ENCODE results near the gene PHTF2.
A peak's percentile ranks its signal among the peaks of the same experiment; 100 is the strongest.

The PHTF2 gene

DNA sequence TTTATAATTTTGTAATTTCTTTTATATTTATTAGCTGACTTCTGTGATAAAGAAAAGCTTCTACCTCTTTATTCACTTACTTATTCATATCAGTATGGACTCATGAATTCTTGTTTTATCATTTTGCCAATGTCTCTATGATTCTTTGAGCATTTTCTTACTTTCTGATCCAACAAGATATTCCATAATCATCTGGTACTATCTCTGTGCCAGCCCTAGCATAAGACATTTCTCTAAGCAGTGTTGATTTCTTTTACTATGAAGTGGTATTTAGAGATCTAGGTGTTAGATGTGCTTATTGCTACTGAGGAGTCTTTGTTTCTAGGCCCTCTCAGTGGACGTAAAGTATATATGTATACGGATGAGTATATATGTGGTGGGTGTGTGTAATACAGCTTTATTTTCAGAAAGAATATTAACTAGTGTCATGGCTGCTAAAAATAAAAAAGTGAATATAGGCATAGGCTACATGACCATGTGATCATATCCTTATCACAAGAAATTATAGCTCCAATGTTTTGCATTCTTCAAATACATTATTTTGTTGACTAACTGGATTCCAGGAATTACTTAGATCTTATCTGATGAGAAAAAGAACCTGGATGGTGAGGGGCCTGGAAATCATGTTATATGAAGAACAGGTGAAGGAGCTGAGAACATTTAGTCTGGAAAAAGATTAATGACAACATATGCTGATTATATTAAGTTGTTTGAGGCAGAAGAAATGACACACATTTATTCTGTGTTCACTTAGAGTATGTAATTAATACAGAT is 13.1 kb downstream of the PHTF2 start:
- DNase-seq (ENCODE audit: low read depth): no peak
- H3K4me3 ChIP-seq (ENCODE audit: low read length): no peak overlapping the region
- TF ChIP-seq, protein P1, sequence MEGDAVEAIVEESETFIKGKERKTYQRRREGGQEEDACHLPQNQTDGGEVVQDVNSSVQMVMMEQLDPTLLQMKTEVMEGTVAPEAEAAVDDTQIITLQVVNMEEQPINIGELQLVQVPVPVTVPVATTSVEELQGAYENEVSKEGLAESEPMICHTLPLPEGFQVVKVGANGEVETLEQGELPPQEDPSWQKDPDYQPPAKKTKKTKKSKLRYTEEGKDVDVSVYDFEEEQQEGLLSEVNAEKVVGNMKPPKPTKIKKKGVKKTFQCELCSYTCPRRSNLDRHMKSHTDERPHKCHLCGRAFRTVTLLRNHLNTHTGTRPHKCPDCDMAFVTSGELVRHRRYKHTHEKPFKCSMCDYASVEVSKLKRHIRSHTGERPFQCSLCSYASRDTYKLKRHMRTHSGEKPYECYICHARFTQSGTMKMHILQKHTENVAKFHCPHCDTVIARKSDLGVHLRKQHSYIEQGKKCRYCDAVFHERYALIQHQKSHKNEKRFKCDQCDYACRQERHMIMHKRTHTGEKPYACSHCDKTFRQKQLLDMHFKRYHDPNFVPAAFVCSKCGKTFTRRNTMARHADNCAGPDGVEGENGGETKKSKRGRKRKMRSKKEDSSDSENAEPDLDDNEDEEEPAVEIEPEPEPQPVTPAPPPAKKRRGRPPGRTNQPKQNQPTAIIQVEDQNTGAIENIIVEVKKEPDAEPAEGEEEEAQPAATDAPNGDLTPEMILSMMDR (IDR thresholded peaks at IDR 0.05; ENCODE audit: insufficient read depth, low read depth, low read length, missing control alignments): no peak

DNA sequence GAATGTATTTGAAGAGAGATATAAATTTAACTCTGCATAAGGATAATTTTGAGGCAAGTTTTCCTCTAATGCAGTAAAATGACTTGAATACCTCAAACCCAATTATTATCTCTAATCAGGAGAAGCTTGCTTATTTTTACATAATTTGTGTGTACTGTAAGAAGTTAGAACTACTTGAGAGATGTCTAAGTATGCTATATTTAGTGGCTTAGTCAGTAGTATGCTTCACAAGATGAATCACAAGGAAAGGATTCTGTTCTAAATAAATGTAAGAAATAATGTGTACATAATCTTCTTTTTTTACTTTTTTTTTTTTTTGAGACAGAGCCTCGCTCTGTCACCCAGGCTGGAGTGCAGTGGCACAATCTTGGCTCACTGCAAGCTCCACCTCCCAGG is 13.7 kb downstream of the PHTF2 start:
- no peak overlapping the region for H3K4me3 ChIP-seq (ENCODE audit: low read length)
- DNase-seq (ENCODE audit: low read depth): peak; percentile 51
- TF ChIP-seq, protein P1 (IDR thresholded peaks at IDR 0.05; ENCODE audit: insufficient read depth, low read depth, low read length, missing control alignments): no peak

DNA sequence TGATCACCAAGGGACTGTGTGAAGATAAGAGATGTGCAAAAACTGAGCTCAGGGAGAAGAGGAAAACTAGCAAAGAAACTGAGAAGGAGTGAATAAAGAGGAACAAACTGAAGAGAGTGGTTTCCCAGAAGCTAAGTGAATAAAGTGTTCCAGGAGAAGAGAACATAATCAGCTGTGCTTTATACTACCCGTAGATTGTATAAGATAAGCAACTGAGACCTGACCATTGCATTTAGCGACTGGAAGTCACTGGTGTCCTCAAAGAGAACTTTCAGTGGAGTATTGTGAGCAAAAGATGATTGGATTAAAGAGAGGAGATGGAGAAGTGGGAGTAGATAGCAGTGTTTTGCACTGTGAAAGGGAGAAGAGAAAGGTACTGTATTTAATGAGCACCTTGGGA is 14.6 kb downstream of the PHTF2 start:
- TF ChIP-seq, protein P1 (IDR thresholded peaks at IDR 0.05; ENCODE audit: insufficient read depth, low read depth, low read length, missing control alignments): no peak
- H3K4me3 ChIP-seq (ENCODE audit: low read length): no peak overlapping the region
- DNase-seq (ENCODE audit: low read depth): no peak

DNA sequence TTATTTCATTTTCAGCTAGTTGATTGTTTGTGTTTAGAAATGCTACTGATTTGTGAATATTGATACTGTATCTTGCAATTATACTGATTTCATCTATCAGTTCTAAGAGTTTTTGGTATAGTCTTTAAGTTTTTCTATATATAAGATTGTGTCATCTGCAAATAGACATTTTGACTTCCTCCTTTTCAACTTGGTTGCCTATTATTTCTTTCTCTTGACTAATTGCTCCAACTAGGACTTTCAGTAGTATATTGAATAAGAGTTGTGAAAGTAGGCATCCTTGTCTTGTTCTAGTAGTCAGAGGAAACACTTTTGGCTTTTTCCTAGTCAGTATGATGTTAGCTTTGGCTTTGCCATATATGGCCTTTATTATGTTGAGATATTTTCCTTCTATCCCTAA is 20.4 kb downstream of the PHTF2 start:
- H3K4me3 ChIP-seq (ENCODE audit: low read length): no peak overlapping the region
- TF ChIP-seq, protein P1 (IDR thresholded peaks at IDR 0.05; ENCODE audit: insufficient read depth, low read depth, low read length, missing control alignments): no peak
- DNase-seq (ENCODE audit: low read depth): no peak

DNA sequence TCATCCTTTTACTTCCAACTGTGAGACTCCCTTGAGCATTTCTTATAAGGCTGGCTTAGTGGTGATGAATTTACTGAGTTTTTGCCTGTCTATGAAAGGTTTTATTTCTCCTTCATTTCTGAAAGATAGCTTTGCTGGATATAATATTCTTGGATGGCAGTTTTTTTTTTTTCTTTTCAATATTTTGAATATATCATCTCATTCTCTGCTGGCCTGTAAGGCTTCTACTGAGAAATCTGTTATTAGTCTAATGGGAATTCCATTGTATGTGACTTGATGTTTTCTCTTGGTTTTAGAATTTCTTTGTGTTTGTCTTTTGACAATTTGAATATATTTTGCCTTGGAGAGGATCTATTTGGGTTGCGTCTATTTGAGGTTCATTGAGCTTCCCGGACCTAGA is 22.4 kb downstream of the PHTF2 start:
- H3K4me3 ChIP-seq (ENCODE audit: low read length): no peak overlapping the region
- no peak for DNase-seq (ENCODE audit: low read depth)
- TF ChIP-seq, protein P1 (IDR thresholded peaks at IDR 0.05; ENCODE audit: insufficient read depth, low read depth, low read length, missing control alignments): no peak

DNA sequence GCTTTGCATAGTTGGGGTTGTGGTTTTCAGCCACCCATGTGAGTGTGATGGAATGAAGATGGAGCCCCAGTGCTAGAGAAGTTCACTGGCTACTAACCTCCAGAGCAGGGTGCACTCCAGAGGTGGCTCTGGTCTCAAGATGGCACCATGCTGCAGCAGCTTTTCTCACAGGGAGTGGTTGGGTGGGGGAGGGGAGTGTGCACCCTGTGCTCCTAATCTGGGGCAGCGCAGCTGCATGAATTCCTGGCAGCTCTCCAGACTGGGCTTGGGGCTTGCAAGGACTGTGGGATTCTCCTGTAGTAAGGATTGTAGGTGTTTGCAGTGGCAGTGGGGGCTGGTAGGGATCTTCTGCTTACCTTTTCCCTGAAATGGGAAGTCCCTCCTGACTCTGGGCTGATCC is 23.7 kb downstream of the PHTF2 start:
- TF ChIP-seq, protein P1 (IDR thresholded peaks at IDR 0.05; ENCODE audit: insufficient read depth, low read depth, low read length, missing control alignments): no peak
- no peak overlapping the region for H3K4me3 ChIP-seq (ENCODE audit: low read length)
- no peak for DNase-seq (ENCODE audit: low read depth)

DNA sequence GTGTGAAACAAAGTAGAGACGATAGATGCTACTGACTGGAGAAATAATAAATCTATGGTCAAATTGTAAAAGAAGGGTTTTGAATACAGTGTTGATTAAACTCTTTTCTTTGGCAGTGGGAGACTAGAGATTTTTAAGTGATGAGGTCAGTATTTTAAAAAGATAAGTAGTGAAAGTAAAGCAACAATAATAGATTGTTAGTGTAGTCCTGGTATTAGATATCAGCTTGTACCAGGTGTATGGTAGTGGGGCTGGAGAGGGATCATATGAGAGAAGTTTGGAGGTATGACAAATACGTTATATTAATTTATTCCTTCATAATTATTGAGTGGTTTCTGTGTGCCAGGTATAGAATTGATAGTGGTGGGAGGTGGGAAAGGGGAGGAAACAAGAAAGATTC is 25.2 kb downstream of the PHTF2 start:
- TF ChIP-seq, protein P1 (IDR thresholded peaks at IDR 0.05; ENCODE audit: insufficient read depth, low read depth, low read length, missing control alignments): no peak
- no peak for DNase-seq (ENCODE audit: low read depth)
- H3K4me3 ChIP-seq (ENCODE audit: low read length): no peak overlapping the region

Data from epithelial cell of esophagus (primary cell).